Measurements from ENCODE around the gene VAV2.

The VAV2 gene

GRCh38 chr9:133889584-133890301 is 102.4 kb downstream of the VAV2 start:
- H3K9me3 ChIP-seq (ENCODE audit: insufficient read depth, low read depth, low read length), result no peaks in the 10 kb centered on the region
- H3K9ac ChIP-seq (ENCODE audit: low read depth, low read length), result no peak overlapping the region
- H3K36me3 ChIP-seq (ENCODE audit: insufficient read depth, low read depth, low read length), result no peaks in the 10 kb centered on the region
- H3K4me3 ChIP-seq (ENCODE audit: low read length), result no peak overlapping the region
- H3K4me1 ChIP-seq (ENCODE audit: insufficient read depth, low read length), result peaks cover 10% of the 10 kb centered on the region; the same call in 1 of the 2 replicates
- H3K27me3 ChIP-seq (ENCODE audit: insufficient read depth, low read length), result no peaks in the 10 kb centered on the region
- no peak overlapping the region for H3K27ac ChIP-seq (ENCODE audit: low read length)

GRCh38 chr9:133888809-133889491 is 103.2 kb downstream of the VAV2 start:
- H3K27me3 ChIP-seq (ENCODE audit: insufficient read depth, low read length), result no peaks in the 10 kb centered on the region
- no peaks in the 10 kb centered on the region for H3K36me3 ChIP-seq (ENCODE audit: insufficient read depth, low read depth, low read length)
- H3K4me1 ChIP-seq (ENCODE audit: insufficient read depth, low read length), result peaks cover 10% of the 10 kb centered on the region; the same call in 1 of the 2 replicates
- H3K9me3 ChIP-seq (ENCODE audit: insufficient read depth, low read depth, low read length), result no peaks in the 10 kb centered on the region
- H3K9ac ChIP-seq (ENCODE audit: low read depth, low read length), result no peak overlapping the region
- H3K4me3 ChIP-seq (ENCODE audit: low read length), result no peak overlapping the region
- no peak overlapping the region for H3K27ac ChIP-seq (ENCODE audit: low read length)

DNA sequence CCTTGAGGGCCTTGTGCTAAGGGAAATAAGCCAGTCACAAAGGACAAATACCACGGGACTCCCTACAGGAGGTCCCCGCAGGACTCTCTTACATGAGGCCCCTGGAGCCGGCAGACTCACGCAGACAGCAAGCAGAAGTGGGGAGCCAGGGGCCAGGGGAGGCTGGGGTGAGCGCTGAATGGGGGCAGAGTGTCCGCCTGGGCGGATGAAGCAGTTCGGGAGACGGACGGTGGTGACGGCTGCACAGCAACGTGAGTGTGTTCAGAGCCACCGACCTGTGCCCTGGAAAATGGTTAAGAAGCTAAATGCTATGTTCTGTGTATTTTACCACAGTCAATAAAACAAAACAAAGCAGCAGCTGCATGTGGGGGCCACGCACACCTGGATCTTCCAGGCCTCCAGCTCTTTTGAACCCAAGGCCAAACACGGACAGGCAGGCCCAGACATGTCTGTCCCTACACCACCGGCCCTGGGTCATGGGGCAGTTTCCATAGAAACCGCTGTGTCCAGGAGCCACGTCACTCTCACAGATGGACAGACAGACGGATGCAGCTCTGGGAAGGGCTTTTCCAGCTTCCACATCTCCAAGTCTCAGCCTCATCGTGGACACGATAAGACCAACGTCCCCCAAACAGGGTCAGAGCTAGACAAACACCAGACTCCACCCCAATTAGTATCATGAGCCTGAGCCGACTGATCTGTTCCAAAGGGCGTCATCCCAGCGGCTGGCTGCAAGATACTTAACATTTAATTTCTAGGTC is 103.9 kb downstream of the VAV2 start:
- no peak overlapping the region for H3K4me3 ChIP-seq (ENCODE audit: low read length)
- H3K9ac ChIP-seq (ENCODE audit: low read depth, low read length), result peak overlapping the region; percentile 29; the same call in 1 of the 2 replicates
- H3K9me3 ChIP-seq (ENCODE audit: insufficient read depth, low read depth, low read length), result no peaks in the 10 kb centered on the region
- no peaks in the 10 kb centered on the region for H3K27me3 ChIP-seq (ENCODE audit: insufficient read depth, low read length)
- H3K27ac ChIP-seq (ENCODE audit: low read length), result no peak overlapping the region
- H3K4me1 ChIP-seq (ENCODE audit: insufficient read depth, low read length), result peaks cover 10% of the 10 kb centered on the region; the same call in 1 of the 2 replicates
- H3K36me3 ChIP-seq (ENCODE audit: insufficient read depth, low read depth, low read length), result no peaks in the 10 kb centered on the region

DNA sequence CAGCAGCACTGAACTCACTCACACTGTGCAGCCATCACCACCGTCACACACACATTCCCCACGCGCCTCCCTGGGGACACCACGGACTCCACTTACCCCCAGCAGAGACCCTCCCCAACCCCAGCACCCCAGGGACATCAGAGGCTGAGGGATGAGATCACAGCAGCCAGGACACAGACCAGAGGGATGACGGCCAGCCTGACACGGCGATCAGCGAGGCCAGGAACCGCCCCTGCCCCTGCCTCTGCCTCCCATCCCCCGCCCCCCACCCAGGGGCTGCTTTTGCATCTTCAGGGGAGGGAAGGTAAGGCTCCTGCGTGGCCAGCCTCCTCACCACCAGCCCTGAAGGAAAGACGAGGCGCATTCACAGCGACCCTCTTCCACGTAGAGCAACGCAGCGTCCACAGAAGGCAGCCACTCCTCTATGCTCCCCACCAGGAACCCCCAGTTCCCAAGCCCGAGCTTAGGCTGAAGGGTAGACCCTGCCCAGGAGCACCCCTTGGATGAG is 104.5 kb downstream of the VAV2 start:
- peaks cover 10% of the 10 kb centered on the region; the same call in 1 of the 2 replicates for H3K4me1 ChIP-seq (ENCODE audit: insufficient read depth, low read length)
- H3K27me3 ChIP-seq (ENCODE audit: insufficient read depth, low read length), result no peaks in the 10 kb centered on the region
- H3K4me3 ChIP-seq (ENCODE audit: low read length), result no peak overlapping the region
- H3K9ac ChIP-seq (ENCODE audit: low read depth, low read length), result peak overlapping the region; percentile 29; the same call in 1 of the 2 replicates
- H3K9me3 ChIP-seq (ENCODE audit: insufficient read depth, low read depth, low read length), result no peaks in the 10 kb centered on the region
- H3K27ac ChIP-seq (ENCODE audit: low read length), result no peak overlapping the region
- H3K36me3 ChIP-seq (ENCODE audit: insufficient read depth, low read depth, low read length), result no peaks in the 10 kb centered on the region

- Histone ChIP-seq H3K27me3 (ENCODE audit: insufficient read depth, low read length) (no peaks in the 10 kb centered on the region), H3K4me1 (ENCODE audit: insufficient read depth, low read length) (peaks cover 10% of the 10 kb centered on the region; the same call in 1 of the 2 replicates), H3K27ac (ENCODE audit: low read length) (no peak overlapping the region), H3K9ac (ENCODE audit: low read depth, low read length) (no peak overlapping the region), H3K4me3 (ENCODE audit: low read length) (no peak overlapping the region), H3K36me3 (ENCODE audit: insufficient read depth, low read depth, low read length) (no peaks in the 10 kb centered on the region), H3K9me3 (ENCODE audit: insufficient read depth, low read depth, low read length) (no peaks in the 10 kb centered on the region)
These were observed 105.3 kb downstream of the VAV2 start for GRCh38 chr9:133886563-133887501.

DNA sequence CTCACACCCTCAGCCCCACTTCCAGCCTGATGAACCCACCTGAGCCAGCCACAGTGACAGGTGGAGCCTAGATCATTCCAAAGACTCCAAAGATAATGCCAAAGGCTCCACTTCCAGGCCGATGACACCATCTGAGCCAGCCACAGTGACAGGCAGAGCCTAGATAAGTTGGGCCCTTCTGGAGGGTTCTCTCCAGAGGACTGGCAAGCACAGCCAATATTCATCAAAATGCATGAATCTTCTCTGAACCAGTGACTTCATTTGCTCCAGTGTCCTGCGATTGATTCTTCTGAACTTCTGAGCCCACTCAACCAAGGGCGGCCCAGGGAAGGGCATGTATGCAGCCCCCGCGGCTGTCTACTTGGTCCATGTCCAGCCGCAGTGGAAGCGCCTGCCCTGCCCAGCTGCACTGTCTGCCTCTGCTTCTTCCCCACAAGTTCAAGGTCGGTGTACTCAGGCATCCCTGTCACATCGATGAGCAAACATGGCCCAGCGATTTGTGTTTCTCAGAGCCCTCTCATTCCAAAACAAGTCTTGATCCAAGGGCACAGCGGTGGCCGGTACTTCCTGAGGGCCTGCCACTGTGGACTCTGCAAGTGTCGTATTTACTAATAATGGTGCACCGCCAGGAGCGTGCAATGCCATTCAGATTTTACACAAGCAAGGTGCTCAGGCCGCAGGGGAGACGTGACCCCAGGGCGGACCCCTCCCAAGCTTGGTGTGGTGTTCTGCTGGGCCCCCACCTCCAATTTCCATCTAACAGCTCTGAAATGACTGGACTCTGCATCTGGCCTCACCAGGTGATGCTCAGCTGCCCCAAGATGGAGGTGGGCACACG is 107.0 kb downstream of the VAV2 start:
- Histone ChIP-seq H3K9me3 (ENCODE audit: insufficient read depth, low read depth, low read length) (no peaks in the 10 kb centered on the region), H3K4me3 (ENCODE audit: low read length) (no peak overlapping the region), H3K27ac (ENCODE audit: low read length) (no peak overlapping the region), H3K36me3 (ENCODE audit: insufficient read depth, low read depth, low read length) (no peaks in the 10 kb centered on the region), H3K9ac (ENCODE audit: low read depth, low read length) (no peak overlapping the region), H3K4me1 (ENCODE audit: insufficient read depth, low read length) (peaks cover 10% of the 10 kb centered on the region; the same call in 1 of the 2 replicates), H3K27me3 (ENCODE audit: insufficient read depth, low read length) (no peaks in the 10 kb centered on the region)

DNA sequence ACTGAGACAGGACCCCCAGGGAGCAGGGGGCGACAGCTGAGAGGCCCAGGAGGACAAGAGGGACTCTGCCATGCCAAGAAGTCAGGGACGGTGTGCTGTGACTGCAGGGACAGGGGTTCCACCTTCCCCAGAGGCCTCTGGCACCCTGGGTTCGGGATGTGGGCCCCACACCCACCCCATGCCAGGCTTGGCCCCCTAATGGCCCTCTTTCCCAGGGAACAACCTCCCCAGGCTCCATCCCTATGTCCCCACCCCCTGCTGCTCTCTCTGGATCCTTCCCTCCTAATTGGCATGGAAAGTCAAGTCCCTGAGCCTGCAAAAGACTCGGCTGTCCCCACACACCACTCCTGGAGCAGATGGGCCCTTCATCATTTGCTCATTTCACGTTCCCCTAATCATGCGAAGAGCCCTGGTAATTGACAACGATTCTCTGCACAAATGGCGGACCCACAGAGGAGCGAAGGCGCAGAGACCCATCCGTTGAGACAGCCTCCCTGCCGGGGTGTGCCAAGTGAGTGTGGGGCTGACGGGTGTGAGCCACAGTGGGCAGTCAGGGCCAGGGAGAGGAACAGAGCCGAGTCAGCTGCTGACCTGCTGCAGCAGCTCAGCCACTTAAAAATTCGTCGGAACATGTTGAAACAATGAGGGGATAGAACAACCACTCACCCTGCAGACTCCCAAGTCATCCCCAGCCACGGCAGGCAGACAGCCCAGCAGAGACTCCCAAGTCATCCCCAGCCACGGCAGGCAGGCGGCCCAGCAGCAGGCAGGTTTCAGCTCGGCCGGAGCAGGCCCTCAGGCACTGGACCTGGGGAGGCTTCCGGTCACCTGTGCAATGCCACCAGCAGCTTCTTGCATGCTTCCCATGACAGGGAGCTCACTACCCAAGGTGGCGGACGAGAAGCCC is 109.0 kb downstream of the VAV2 start:
- H3K27ac ChIP-seq (ENCODE audit: low read length), result no peak overlapping the region

DNA sequence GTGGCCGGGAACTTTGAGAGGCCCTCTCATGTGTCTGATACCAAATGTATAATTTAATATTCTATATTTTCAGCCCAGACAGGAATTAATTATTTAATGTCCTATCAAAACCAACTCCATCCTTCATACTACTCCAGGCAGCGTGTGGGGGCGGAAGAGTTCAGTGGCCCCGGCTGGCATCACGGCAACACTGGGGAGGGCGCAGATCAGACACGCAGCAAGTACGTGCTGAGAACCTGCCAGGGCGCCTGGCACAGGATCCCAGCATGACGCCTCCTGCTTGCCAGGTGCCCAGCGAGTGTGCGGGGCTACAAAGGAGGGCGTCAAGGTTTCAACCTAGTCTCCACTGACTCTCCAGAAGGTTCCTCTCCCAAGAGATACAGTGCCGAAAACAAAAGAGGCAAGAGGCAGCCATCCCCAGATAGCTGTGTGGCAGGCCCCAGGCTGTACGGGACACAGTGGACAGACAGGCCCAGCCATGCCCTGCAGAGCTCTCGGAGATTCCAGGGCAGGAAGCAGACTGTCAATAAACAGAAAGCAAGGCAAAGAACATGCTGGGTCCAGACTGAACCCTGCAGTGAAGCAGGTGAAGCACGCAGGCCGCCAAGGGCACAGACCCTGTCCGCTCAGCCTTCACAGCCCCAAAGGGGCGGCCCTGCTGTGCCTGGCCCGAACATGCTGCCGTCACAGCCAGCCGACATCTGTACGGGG is 110.3 kb downstream of the VAV2 start:
- Histone ChIP-seq H3K4me1 (ENCODE audit: insufficient read depth, low read length) (no peaks in the 10 kb centered on the region; the same call in 1 of the 2 replicates), H3K27me3 (ENCODE audit: insufficient read depth, low read length) (no peaks in the 10 kb centered on the region), H3K9me3 (ENCODE audit: insufficient read depth, low read depth, low read length) (no peaks in the 10 kb centered on the region), H3K9ac (ENCODE audit: low read depth, low read length) (no peak overlapping the region), H3K27ac (ENCODE audit: low read length) (no peak overlapping the region), H3K4me3 (ENCODE audit: low read length) (no peak overlapping the region), H3K36me3 (ENCODE audit: insufficient read depth, low read depth, low read length) (no peaks in the 10 kb centered on the region)

More for the DNA sequence above, 109.0 kb downstream of the VAV2 start:
- H3K4me1 ChIP-seq (ENCODE audit: insufficient read depth, low read length), result peaks cover 3% of the 10 kb centered on the region; the same call in 1 of the 2 replicates
- no peak overlapping the region for H3K9ac ChIP-seq (ENCODE audit: low read depth, low read length)
- H3K36me3 ChIP-seq (ENCODE audit: insufficient read depth, low read depth, low read length), result no peaks in the 10 kb centered on the region
- no peak overlapping the region for H3K4me3 ChIP-seq (ENCODE audit: low read length)
- H3K27me3 ChIP-seq (ENCODE audit: insufficient read depth, low read length), result no peaks in the 10 kb centered on the region
- H3K9me3 ChIP-seq (ENCODE audit: insufficient read depth, low read depth, low read length), result no peaks in the 10 kb centered on the region

GRCh38 chr9:133880851-133881661 is 111.1 kb downstream of the VAV2 start:
- Histone ChIP-seq H3K9me3 (ENCODE audit: insufficient read depth, low read depth, low read length) (no peaks in the 10 kb centered on the region), H3K4me1 (ENCODE audit: insufficient read depth, low read length) (no peaks in the 10 kb centered on the region; the same call in 1 of the 2 replicates), H3K4me3 (ENCODE audit: low read length) (no peak overlapping the region), H3K9ac (ENCODE audit: low read depth, low read length) (no peak overlapping the region), H3K27me3 (ENCODE audit: insufficient read depth, low read length) (no peaks in the 10 kb centered on the region), H3K36me3 (ENCODE audit: insufficient read depth, low read depth, low read length) (no peaks in the 10 kb centered on the region), H3K27ac (ENCODE audit: low read length) (no peak overlapping the region)
